A549 (cell line): ENCODE measurements around the gene TPM4.

Experiments
- CEBPB ChIP-seq, 2 experiments: fragments of >200 bp in 1 of 2; sonication (Bioruptor Twin) in 1 of 2; formaldehyde crosslinking in 1 of 2; IDR thresholded peaks; 2 replicates each; pipeline ENCODE4 v1.6.1; 2012 to 2016
- CHD4 ChIP-seq: fragments of 200-600 bp; sonication (generic); IDR thresholded peaks from 2 replicates; pipeline ENCODE4 v1.6.1; 2016; ENCODE audit warnings: antibody characterized with exemption, mild to moderate bottlenecking, borderline replicate concordance
- CTCF ChIP-seq: fragments of >200 bp; sonication (Bioruptor Twin); formaldehyde crosslinking; IDR thresholded peaks from 3 replicates; pipeline ENCODE4 v1.5.1; 2016
- EP300 ChIP-seq, 2 experiments: fragments of >200 bp; sonication (Bioruptor Twin); formaldehyde crosslinking; IDR thresholded peaks; 2 replicates in 1 of 2; 3 replicates in 1 of 2; pipeline ENCODE4 v1.6.1; 2016 to 2017
- HDAC2 ChIP-seq: fragments of 200-600 bp; sonication (generic); IDR thresholded peaks from 2 replicates; pipeline ENCODE4 v1.6.1; 2016
- MYC ChIP-seq: IDR thresholded peaks from 2 replicates; pipeline ENCODE4 v1.6.1; 2012; ENCODE audit warnings: mild to moderate bottlenecking, inconsistent platforms, low read length, improper control_type of control experiment, borderline replicate concordance
- POLR2A ChIP-seq: IDR thresholded peaks from 2 replicates; pipeline ENCODE4 v1.6.1; 2012; ENCODE audit warnings: mild to moderate bottlenecking, low read length

- TF ChIP-seq CTCF (no peak), EP300 (IDR thresholded peaks at IDR 0.05) (no peak), HDAC2 (no peak), POLR2A (no peak), MYC (no peak), CEBPB (IDR thresholded peaks at IDR 0.05) (no peak), CHD4 (no peak)
Observed at GRCh38 chr19:16121141-16121540, 44.8 kb downstream of the TPM4 start.
